ENCODE results near the gene ZNF888. TPM values are rescaled to one million over a fixed set of nuclear protein-coding genes. Genes with fewer than 3 reads are reported as not detected.
"Not testable (repeated sequence)": the region's sequence is repeated elsewhere in the genome, so short reads cannot be mapped to it uniquely, and the experiment has no call there.

Gene ZNF888
- polyA plus RNA-seq, 4 donors: 3.6 to 17.5 (median 13.9) TPM

GRCh38 chr19:52889931-52890330, 33.3 kb downstream of the ZNF888 start:
- no peak for DNase-seq (ENCODE audit: low read depth in 4 of 4, low spot score in 3 of 4)

DNA sequence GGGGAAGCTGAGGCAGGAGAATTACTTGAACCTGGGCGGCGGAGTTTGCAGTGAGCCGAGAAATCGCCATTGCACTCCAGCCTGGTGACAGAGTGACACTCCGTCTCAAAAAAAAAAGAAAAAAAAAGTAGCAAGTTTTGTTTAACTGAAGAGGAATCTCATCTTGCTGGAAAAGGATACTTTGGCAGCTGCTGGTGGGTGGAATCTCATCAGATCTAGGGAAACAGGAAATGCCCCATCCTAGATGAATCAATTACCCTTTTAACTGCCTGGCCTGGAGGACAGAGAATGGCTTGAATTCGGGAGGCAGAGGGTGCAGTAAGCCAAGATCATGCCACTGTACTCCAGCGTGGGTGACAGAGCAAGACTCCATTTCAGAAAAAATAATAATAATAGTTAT, 34.2 kb downstream of the ZNF888 start:
- no peak for DNase-seq (ENCODE audit: low read depth in 4 of 4, low spot score in 3 of 4)

DNA sequence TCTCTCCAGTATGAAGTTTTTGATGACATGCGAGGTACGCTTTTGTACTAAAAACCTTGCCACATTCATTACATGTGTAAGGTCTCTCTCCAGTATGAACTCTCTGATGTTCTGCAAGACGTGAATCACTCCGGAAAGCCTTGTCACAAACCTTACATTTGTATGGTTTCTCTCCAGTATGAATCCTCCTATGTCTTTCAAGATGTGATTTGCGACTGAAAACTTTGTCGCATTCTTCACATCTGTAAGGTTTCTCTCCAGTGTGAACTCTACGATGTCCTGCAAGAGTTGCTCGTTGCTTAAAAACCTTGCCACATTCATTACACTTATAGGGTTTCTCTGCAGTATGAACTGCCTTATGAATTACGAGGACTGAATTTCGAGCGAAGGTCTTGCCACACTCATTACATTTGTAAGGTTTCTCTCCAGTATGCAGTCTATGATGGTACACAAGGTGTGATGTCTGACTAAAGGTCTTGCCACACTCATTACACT, 42.3 kb downstream of the ZNF888 start:
- DNase-seq (ENCODE audit: low read depth in 4 of 4, low spot score in 3 of 4): no peak

DNA sequence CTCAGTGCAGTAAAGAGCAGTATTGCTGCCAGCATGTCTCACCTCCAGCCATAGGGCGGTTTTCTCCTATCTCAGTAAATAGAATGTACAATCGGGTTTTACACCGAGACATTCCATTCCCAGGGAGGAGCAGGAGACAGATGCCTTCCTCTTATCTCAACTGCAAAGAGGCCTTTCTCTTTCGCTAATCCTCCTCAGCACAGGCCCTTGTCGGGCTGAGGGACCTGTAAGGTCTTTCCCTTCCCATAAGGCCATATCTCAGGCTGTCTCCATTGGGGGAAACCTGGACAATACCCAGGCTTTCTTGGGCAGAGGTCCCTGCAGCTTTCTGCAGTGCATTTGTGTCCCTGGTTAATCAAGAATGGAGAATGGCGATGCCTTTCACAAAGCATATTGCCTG, 50.2 kb downstream of the ZNF888 start:
- DNase-seq (ENCODE audit: low read depth in 4 of 4, low spot score in 3 of 4): not testable (repeated sequence)

DNA sequence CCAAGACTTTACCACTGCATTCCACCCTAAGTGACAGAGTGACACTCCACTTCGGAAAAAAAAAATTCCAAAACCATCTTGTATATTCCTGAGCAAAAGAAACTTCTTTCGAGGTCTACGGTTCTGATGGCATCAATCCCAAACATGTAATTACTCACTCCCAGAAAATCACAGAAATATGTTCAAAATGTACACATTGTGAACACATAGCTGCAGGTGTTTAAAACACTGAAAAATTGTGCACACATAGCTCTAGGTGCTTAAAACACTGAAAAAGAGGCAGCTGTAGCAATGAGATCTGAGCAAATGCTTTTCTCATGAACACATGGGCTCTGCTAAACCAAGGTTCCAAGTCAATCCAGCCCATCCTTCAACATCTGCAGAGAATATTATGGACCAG, 51.8 kb downstream of the ZNF888 start:
- no peak for DNase-seq (ENCODE audit: low read depth in 4 of 4, low spot score in 3 of 4)

DNA sequence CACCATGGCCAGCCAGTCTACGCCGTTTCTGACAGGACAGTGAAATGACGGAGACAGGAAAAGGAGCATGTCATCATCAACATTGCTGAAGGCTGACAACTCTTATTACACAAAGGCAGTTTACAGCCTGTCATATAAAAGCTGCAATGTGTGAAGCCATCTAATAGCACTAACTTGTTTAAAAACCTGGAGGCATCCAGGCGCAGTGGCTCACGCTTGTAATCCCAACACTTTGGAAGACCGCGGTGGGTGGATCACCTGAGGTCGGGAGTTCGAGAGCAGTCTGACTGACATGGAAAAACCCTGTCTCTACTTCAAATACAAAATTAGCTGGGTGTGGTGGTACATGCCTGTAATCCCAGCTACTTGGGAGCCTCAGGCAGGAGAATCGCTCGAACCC, 55.2 kb downstream of the ZNF888 start:
- DNase-seq (ENCODE audit: low read depth in 4 of 4, low spot score in 3 of 4): not testable (repeated sequence)

DNA sequence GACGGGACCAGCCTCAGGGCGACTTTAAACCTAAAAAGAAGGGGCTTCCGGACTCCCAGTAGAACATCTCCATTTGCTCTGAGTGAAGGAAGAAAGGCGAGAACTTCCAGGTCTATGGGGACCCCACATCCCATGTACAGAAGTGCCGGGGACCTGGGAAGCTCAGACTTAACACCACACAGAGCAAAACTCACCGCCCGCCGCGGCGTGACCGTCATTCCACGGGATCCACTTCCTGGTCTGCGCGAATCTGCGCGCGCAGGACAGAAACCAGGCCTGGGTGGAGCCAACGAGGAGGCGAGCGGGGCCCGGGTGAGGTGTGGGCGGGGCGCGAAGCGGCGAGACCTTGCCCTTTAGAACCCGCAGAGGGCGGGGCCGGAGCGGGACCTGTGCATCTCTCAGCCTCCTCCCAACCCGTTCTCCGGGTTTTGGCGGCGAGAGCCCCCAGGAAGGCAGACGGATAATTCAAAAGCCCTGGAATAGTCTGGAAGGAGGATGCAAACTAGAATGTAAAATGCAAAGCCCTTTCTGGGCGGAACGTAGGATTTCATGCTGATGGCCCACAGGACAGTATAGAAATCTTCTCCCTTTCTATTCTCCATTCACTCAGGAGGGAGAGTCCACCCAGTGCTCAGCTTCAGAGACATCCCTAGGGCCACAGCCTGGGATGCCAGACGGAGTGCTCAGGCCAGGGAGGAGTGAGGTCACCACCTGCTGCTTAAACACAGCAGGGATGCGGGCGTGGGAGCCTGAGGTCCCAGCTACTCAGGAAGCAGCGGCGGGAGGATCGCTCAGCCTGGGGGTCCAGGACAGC, 65.6 kb downstream of the ZNF888 start, which contains the start of gene ZNF468:
TSS of gene ZNF468 (minus strand) at position 242 of the 814 bp plus-strand sequence. CDS start 3,347 bp downstream, outside the sequence.
- peak; percentile 16 to 39 (median 32) for DNase-seq (ENCODE audit: low read depth in 4 of 4, low spot score in 3 of 4)

GRCh38 chr19:52856540-52857377, 66.5 kb downstream of the ZNF888 start:
- DNase-seq (ENCODE audit: low read depth in 4 of 4, low spot score in 3 of 4): not testable (repeated sequence)

Other genes with a start within 250 kb of the ZNF888 start
- 10 to 100 TPM in 3 of 4 donors, 1 to 10 TPM in 1; 9.0 to 22.4 (median 18.9) TPM for gene ZNF611, start 188.4 kb downstream of the ZNF888 start, polyA plus RNA-seq (ENCODE audit: insufficient read length in 4 of 4)
- gene ZNF600, start 136.6 kb downstream of the ZNF888 start, polyA plus RNA-seq (ENCODE audit: insufficient read length in 4 of 4): 10 to 100 TPM in 1 of 4 donors, 1 to 10 TPM in 3; 4.5 to 10.3 (median 8.0) TPM
- 10 to 100 TPM; 13.6 to 24.7 (median 21.8) TPM for gene ZNF28, start 101.8 kb downstream of the ZNF888 start, polyA plus RNA-seq (ENCODE audit: insufficient read length in 4 of 4)
- 10 to 100 TPM; 19.7 to 43.0 (median 37.5) TPM for gene ZNF468, start 65.8 kb downstream of the ZNF888 start, polyA plus RNA-seq (ENCODE audit: insufficient read length in 4 of 4)
- 10 to 100 TPM; 13.0 to 44.0 (median 24.2) TPM for gene ZNF320, start 25.8 kb downstream of the ZNF888 start, polyA plus RNA-seq (ENCODE audit: insufficient read length in 4 of 4)
- gene ZNF816, start 39.5 kb upstream of the ZNF888 start, polyA plus RNA-seq (ENCODE audit: insufficient read length in 4 of 4): 10 to 100 TPM in 3 of 4 donors, 1 to 10 TPM in 1; 8.0 to 19.4 (median 15.2) TPM
- under 1 TPM in 2 of 4 donors, not detected in 2; 0.16 to 0.18 TPM for gene ERVV-1, start 90.5 kb upstream of the ZNF888 start, polyA plus RNA-seq (ENCODE audit: insufficient read length in 4 of 4)
- gene ERVV-2, start 121.3 kb upstream of the ZNF888 start, polyA plus RNA-seq (ENCODE audit: insufficient read length in 4 of 4): under 1 TPM in 1 of 4 donors, not detected in 3; 0.20 TPM
- gene ZNF160, start 180.0 kb upstream of the ZNF888 start, polyA plus RNA-seq (ENCODE audit: insufficient read length in 4 of 4): 10 to 100 TPM; 29.1 to 65.9 (median 44.3) TPM
- 10 to 100 TPM; 21.1 to 25.7 (median 21.6) TPM for gene ZNF415, start 209.5 kb upstream of the ZNF888 start, polyA plus RNA-seq (ENCODE audit: insufficient read length in 4 of 4)
- 10 to 100 TPM in 3 of 4 donors, 1 to 10 TPM in 1; 9.4 to 14.0 (median 12.4) TPM for gene ZNF347, start 235.6 kb upstream of the ZNF888 start, polyA plus RNA-seq (ENCODE audit: insufficient read length in 4 of 4)

Data from left renal pelvis (tissue), 4 donors.